Type B pancreatic cell (in vitro differentiated cells): ENCODE measurements around the gene WASF3. TPM values are rescaled to one million over a fixed set of nuclear protein-coding genes. Genes with fewer than 3 reads are reported as not detected.

Experiments used
- DNase-seq: peaks from one replicate; pipeline ENCODE4 v3.0.0; 2021; ENCODE audit warnings: mixed read lengths; ENCODE audit not compliant: unreplicated experiment; ENCODE audit errors: extremely low spot score
- H3K27ac Mint-ChIP-seq: 2 replicates; pipeline ENCODE4 v1.8.0; 2021; ENCODE audit warnings: mild to moderate bottlenecking, mixed read lengths
- H3K27me3 Mint-ChIP-seq: 2 replicates; pipeline ENCODE4 v1.8.0; 2021; ENCODE audit warnings: mixed read lengths
- H3K36me3 Mint-ChIP-seq: 2 replicates; pipeline ENCODE4 v1.8.0; 2021; ENCODE audit warnings: mixed read lengths
- H3K4me1 Mint-ChIP-seq: one replicate; pipeline ENCODE4 v1.8.0; 2021; ENCODE audit warnings: mixed read lengths; ENCODE audit not compliant: unreplicated experiment
- H3K4me3 Mint-ChIP-seq: 2 replicates; pipeline ENCODE4 v1.8.0; 2021; ENCODE audit warnings: mild to moderate bottlenecking, mixed read lengths
- H3K9me3 Mint-ChIP-seq: 2 replicates; pipeline ENCODE4 v1.8.0; 2021; ENCODE audit warnings: mixed read lengths
- total RNA-seq: library from RNA; stranded (reverse); gene quantifications from 2 replicates; pipeline ENCODE4 v1.2.1, GENCODE V29; 2021; ENCODE audit warnings: low replicate concordance
- TF ChIP-seq, protein P1 (sequence below): fragments of 200-600 bp; sonication (generic); conservative IDR thresholded peaks from 2 replicates; pipeline ENCODE4 v1.5.0; 2021; ENCODE audit warnings: antibody characterized with exemption, mild to moderate bottlenecking

Gene WASF3
- total RNA-seq, 1 donor from 2014 or later: 40.2 TPM

DNA sequence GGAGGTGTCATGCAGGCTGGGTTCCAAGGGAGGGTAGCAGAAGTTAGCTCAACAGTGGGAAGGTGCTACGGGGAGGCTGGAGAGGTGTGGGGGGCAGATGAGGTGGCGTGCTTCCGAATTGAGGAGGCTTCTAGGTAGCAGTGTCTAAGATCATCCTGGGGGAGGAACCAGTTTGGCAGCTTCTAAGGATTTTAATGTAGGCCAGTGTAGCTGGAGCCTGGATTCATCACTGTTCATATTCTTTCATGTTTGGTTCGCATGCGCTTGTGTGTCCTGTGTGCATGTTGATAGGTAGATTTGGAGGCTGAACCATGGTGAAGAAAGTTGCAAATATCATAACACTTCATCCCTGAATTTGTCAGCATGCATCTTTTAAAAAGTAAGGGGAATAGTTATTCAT is 116.4 kb downstream of the WASF3 start:
- TF ChIP-seq, protein P1, sequence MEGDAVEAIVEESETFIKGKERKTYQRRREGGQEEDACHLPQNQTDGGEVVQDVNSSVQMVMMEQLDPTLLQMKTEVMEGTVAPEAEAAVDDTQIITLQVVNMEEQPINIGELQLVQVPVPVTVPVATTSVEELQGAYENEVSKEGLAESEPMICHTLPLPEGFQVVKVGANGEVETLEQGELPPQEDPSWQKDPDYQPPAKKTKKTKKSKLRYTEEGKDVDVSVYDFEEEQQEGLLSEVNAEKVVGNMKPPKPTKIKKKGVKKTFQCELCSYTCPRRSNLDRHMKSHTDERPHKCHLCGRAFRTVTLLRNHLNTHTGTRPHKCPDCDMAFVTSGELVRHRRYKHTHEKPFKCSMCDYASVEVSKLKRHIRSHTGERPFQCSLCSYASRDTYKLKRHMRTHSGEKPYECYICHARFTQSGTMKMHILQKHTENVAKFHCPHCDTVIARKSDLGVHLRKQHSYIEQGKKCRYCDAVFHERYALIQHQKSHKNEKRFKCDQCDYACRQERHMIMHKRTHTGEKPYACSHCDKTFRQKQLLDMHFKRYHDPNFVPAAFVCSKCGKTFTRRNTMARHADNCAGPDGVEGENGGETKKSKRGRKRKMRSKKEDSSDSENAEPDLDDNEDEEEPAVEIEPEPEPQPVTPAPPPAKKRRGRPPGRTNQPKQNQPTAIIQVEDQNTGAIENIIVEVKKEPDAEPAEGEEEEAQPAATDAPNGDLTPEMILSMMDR: no peak
- Mint-ChIP-seq H3K4me3 (no peak overlapping the region), H3K36me3 (peaks cover 19% of the 10 kb centered on the region), H3K27me3 (no peaks in the 10 kb centered on the region), H3K4me1 (no peaks in the 10 kb centered on the region), H3K9me3 (no peaks in the 10 kb centered on the region), H3K27ac (no peak overlapping the region)
- DNase-seq: no peak

DNA sequence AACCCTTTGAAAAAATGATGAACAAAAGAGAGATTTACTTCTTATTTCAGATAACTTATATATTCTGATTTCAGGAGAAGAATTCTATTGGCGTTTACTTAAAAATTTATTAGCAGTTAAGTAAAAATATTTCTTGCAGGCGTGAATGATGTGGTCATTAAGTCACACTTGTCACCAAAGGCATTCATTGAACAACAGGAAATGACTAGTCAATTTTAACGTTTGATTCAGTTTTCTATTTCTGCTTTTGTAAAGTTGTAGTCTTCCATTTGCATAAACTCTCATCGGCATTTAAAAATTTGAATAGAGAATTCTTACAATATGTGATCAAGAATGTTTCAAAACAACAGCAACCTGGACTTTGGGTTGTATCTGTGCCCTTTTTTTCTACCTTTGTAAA is 119.7 kb downstream of the WASF3 start:
- Mint-ChIP-seq H3K27me3 (no peaks in the 10 kb centered on the region), H3K4me1 (peaks cover 14% of the 10 kb centered on the region), H3K4me3 (no peak overlapping the region), H3K27ac (no peak overlapping the region), H3K9me3 (no peaks in the 10 kb centered on the region), H3K36me3 (peaks cover 21% of the 10 kb centered on the region)
- TF ChIP-seq, protein P1: no peak
- DNase-seq: no peak

DNA sequence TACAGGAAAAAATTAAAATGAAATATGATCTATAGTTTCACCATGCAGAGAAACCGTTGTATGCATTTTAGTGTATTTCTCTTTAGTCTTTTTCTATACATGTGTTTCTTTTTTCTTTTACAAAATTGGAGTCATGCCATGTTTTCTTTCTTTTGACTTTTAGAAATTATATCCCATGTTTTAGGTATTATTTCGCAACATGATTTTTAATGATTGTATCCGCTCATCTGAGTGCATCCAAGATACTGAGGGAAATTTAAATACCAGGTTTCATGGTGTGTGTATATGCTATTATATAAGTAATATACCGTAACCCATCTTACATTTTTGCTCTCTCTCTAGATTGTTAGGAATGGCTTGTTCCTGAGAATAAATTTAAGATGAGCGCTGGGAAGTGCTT is 120.8 kb downstream of the WASF3 start:
- H3K4me3 Mint-ChIP-seq: no peak overlapping the region
- no peak overlapping the region for H3K27ac Mint-ChIP-seq
- H3K9me3 Mint-ChIP-seq: no peaks in the 10 kb centered on the region
- H3K27me3 Mint-ChIP-seq: no peaks in the 10 kb centered on the region
- H3K4me1 Mint-ChIP-seq: peaks cover 14% of the 10 kb centered on the region
- TF ChIP-seq, protein P1: no peak
- H3K36me3 Mint-ChIP-seq: peaks cover 24% of the 10 kb centered on the region
- no peak for DNase-seq

DNA sequence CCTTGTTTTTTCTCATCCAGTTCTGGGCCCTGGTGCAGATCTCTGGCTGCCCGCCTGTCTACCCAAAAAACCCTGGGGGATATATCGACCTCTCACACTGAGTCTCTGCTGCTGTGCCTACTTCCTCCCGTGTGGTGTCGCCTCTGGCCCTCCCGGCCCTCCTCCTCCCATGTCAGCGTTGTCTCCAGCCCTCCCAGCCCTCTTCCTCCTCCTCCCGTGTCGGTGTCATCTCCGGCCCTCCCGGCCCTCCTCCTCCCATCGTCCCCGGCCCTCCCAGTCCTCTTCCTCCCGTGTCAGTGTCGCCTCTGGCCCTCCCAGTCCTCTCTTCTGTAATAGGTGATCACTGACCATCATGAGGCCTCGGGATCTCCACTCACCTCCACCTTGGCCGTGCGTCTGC is 121.3 kb downstream of the WASF3 start:
- Mint-ChIP-seq H3K27ac (no peak overlapping the region), H3K4me1 (peaks cover 14% of the 10 kb centered on the region)

DNA sequence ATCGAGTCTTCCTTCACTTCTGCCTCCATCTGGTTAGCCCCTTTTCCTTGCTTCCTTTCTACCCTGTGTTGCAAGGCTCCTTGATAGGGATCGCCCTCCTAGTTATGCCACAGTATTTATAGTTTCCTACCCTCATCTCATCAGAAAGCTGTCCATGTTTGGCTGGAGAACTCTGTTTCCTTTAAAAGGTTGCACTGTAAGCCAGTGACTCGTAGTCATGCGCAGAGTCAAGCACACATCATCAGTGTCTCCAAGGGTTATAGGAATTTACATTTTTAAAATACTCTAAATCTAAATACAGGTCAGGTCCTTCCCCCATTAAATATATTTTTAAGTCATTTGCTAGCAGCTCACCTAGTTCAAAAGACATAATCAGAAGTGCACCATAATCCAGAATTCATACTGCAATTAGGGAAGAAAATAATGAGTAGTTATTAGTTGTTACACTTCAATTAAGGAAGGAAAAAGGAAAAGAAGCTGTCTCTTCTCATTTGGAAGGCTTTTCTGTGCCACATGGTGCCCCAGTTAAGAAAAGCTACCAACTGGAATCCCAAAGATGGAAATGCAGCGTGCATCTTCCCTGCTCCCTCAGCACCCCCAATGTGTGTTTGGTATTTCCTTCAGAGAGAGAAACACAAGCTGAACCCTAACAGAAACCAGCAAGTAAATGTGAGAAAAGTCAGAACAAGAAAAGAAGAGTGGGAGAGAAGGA is 122.1 kb downstream of the WASF3 start:
- Mint-ChIP-seq H3K4me1 (peaks cover 14% of the 10 kb centered on the region), H3K27me3 (no peaks in the 10 kb centered on the region), H3K36me3 (peaks cover 23% of the 10 kb centered on the region), H3K4me3 (no peak overlapping the region), H3K27ac (no peak overlapping the region), H3K9me3 (no peaks in the 10 kb centered on the region)
- no peak for DNase-seq
- TF ChIP-seq, protein P1: no peak

More for the DNA sequence above, 121.3 kb downstream of the WASF3 start:
- Mint-ChIP-seq H3K27me3 (no peaks in the 10 kb centered on the region), H3K36me3 (peaks cover 22% of the 10 kb centered on the region), H3K4me3 (no peak overlapping the region), H3K9me3 (no peaks in the 10 kb centered on the region)
- no peak for DNase-seq
- TF ChIP-seq, protein P1: no peak
